ENCODE results near the gene DMAC2L.
A peak's percentile ranks its signal among the peaks of the same experiment; 100 is the strongest.
"Not testable (repeated sequence)": the region's sequence is repeated elsewhere in the genome, so short reads cannot be mapped to it uniquely, and the experiment has no call there.

The DMAC2L gene

DNA sequence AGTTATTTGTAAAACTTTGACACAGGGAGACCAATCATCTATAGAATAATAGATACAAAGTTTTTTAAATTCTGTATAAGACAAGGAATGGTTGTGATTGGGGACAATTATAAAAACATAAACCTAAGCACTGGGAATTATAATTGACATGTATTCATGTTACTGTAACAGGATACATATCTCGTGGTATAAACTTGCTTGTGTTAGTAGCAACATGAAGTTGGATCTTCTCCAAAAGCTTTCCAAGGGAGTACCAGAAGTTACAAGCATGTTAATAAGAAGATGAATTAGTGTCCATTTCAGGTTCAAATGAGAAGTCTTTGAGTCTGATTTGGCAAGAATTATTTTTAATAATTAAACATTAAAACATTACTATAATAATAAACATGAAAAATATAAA is 42.4 kb downstream of the DMAC2L start:
- no peak for DNase-seq (ENCODE audit: low read depth in 3 of 3, low spot score in 1 of 3)

GRCh38 chr14:50355692-50356091 is 43.6 kb downstream of the DMAC2L start:
- DNase-seq (ENCODE audit: low read depth in 3 of 3, low spot score in 1 of 3) = no peak

DNA sequence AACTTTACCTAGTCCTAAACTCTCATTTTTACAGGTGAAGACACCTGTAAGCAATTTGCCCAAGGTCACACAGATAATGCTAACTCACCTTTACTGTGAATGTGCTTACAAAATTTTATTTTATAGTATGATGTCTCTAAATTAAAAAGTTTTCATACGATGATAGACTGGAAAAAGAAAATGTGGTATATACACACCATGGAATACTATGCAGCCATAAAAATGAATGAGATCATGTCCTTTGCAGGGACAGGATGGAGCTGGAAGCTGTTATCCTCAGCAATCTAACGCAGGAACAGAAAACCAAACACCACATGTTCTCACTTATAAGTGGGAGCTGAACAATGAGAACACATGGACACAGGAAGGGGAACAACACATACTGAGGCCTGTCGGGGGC is 44.2 kb downstream of the DMAC2L start:
- DNase-seq (ENCODE audit: low read depth in 3 of 3, low spot score in 1 of 3) = not testable (repeated sequence)

- DNase-seq (ENCODE audit: low read depth in 3 of 3, low spot score in 1 of 3) = no peak
Measured at GRCh38 chr14:50357124-50357523, 45.0 kb downstream of the DMAC2L start.

GRCh38 chr14:50357753-50358395 is 45.8 kb downstream of the DMAC2L start:
- DNase-seq (ENCODE audit: low read depth in 3 of 3, low spot score in 1 of 3) = no peak

DNA sequence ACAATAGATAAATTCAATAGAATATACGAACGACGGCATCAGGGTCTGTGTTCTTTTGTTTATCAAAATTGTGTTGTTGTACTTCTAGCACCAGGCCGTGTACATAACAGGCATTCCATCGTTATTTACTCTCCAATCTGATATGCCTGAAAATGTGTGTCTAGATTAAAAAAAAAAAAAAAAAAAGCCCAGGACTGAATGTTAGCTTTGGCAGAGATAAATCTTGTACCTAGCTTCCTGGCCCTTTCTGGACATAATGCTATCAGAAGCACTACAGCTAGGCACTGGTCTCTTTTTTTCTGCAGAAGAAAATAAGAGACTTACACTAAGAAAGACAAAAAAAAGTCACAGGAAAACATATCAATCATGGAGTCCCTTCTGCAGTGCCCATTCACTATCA is 47.5 kb downstream of the DMAC2L start:
- DNase-seq (ENCODE audit: low read depth in 3 of 3, low spot score in 1 of 3) = no peak

GRCh38 chr14:50360093-50360492 is 48.0 kb downstream of the DMAC2L start:
- no peak for DNase-seq (ENCODE audit: low read depth in 3 of 3, low spot score in 1 of 3)

- no peak for DNase-seq (ENCODE audit: low read depth in 3 of 3, low spot score in 1 of 3)
Measured at GRCh38 chr14:50360851-50361250, 48.7 kb downstream of the DMAC2L start.

GRCh38 chr14:50361473-50362403 is 49.6 kb downstream of the DMAC2L start:
- not testable (repeated sequence) for DNase-seq (ENCODE audit: low read depth in 3 of 3, low spot score in 1 of 3)

DNA sequence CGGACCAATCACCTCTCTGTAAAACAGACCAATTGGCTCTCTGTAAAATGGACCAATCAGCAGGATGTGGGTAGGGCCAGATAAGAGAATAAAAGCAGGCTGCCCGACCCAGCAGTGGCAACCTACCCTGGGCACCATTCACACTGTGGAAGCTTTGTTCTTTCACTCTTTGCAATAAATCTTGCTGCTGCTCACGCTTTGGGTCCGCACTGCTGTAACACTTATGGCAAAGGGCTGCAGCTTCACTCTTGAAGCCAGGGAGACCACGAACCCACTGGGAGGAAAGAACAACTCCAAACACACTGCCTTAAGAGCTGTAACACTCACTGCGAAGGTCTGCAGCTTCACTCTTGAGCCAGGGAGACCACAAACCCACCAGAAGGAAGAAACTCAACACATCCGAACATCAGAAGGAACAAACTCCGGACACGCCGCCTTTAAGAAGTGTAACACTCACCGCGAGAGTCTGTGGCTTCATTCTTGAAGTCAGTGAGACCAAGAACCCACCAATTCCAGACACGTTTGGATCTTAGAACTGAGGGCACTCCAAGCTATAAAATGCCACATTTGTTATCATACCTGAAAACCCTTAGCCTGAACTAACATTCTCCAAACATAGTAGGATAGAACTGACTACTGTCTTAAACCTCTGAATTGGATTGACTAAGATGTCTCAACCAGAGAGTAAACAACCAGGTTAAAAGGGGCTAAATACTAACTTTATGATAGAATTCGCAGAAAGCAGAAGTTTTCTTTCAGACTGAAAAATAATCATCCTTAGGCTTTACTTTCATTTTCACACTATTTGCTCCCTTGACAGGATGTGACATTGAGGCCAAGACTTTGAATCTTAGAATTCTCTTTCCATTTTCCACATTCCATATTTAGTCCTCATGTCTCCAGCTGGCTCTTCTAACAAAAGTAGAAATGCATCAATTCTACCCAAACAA is 50.9 kb downstream of the DMAC2L start:
- peak in 1 of 3 donors; percentile 4 for DNase-seq (ENCODE audit: low read depth in 3 of 3, low spot score in 1 of 3)

DNA sequence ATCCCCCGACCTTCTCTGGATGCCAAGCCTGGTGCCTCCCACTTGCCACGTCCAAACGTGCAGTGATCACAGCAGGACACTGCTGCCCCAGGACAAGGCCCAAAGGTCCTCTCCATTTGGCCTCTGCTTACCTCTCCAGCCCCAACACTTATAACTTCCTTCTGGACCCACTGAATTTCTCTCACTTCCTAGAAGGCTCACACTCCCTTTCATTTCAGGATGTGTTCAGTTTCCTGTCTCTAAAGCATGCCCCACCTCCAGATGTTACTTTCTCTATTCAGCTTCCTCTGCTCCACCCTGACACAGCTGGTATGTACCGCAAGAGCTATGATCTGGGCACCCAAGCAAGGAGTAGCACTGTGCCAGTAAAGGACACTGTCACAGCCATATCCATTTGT is 51.6 kb downstream of the DMAC2L start:
- no peak for DNase-seq (ENCODE audit: low read depth in 3 of 3, low spot score in 1 of 3)

- DNase-seq (ENCODE audit: low read depth in 3 of 3, low spot score in 1 of 3) = no peak
Measured at GRCh38 chr14:50364792-50365191, 52.7 kb downstream of the DMAC2L start.

- not testable (repeated sequence) for DNase-seq (ENCODE audit: low read depth in 3 of 3, low spot score in 1 of 3)
Measured at GRCh38 chr14:50365572-50365971, 53.4 kb downstream of the DMAC2L start.

GRCh38 chr14:50366115-50366514 is 54.0 kb downstream of the DMAC2L start:
- DNase-seq (ENCODE audit: low read depth in 3 of 3, low spot score in 1 of 3) = no peak

DNA sequence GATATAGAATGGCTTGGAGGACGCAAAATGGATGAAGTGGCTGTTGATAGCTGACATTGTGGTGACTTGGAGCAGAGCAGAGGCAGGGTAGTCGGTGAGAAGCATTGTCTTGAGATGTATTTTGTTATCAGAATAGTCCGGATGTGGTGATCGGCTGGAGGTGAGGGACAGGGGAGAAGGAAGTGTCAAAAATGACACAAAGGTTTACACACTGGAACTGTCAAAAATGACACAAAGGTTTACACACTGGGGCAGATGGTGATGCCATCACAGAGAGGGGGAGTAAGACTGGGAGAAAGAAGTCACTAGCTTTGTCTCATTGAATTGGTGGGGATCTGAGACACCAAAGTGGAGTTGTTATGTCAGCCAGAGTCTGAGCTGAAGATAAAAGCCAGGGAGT is 54.5 kb downstream of the DMAC2L start:
- no peak for DNase-seq (ENCODE audit: low read depth in 3 of 3, low spot score in 1 of 3)

DNA sequence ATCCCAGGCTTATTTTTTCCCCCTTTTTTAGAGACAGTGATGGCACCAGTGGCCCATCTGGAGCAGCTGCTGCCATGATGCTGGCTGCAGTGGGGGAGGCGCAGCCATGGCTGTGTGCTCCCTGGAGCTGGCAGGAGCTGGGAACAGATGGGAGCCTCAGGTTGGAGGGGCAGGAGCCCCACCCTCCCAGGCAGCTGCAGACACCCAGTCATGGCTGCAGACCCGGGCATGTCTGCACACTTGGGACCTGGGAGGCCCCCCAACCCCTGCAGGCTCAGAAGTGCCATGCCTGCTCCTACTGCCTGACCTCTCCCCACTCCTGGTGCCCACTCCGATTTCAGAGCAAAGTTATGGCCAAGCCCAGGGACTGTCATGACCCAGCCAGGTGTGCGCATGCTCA is 59.4 kb downstream of the DMAC2L start:
- no peak for DNase-seq (ENCODE audit: low read depth in 3 of 3, low spot score in 1 of 3)

- no peak for DNase-seq (ENCODE audit: low read depth in 3 of 3, low spot score in 1 of 3)
Measured at GRCh38 chr14:50373959-50374358, 61.8 kb downstream of the DMAC2L start.

DNA sequence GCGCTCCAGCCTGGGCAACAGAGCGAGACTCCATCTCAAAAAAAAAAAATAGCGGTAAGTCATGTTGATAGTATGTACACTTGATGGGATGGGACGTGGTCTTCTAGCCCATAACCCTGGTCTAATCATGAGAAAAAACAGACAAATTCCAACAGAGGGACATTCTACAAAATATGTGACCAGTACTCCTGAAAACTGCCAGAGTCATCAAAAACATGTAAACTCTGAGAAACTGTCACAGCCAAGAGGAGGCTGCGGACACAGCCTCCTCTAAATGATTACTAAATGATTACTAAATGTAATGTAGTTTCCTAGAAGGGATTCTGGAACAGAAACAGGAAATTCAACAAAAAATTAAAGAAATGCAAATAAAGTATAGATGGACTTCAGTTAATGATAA is 63.6 kb downstream of the DMAC2L start:
- DNase-seq (ENCODE audit: low read depth in 3 of 3, low spot score in 1 of 3) = no peak

Measured in stimulated activated CD4-positive, alpha-beta T cell treated with anti-CD3 and anti-CD28 coated beads, TNF-alpha, amount 100 ng/mL, for 1 hour (primary cell).